Esophagus mucosa (tissue), 1 donor: Measurements from ENCODE around the gene SSR1. TPM values are rescaled to one million over a fixed set of nuclear protein-coding genes. Genes with fewer than 3 reads are reported as not detected.
A peak's percentile ranks its signal among the peaks of the same experiment; 100 is the strongest.
"Not testable (repeated sequence)": the region's sequence is repeated elsewhere in the genome, so short reads cannot be mapped to it uniquely, and the experiment has no call there.

Experiments used
- ATAC-seq: fragments of 200-7000 bp; cut with Tn5 transposase; one replicate; pipeline ENCODE4 v1.9.1; 2020
- total RNA-seq: library from RNA; stranded (reverse); gene quantifications from one replicate; pipeline ENCODE4 v1.2.4, GENCODE V29; 2023
- donor health status: DM: yes; HTN: yes; CAD: no.

Gene SSR1
- 110 TPM for total RNA-seq

- peak; percentile 100 for ATAC-seq
Observed at GRCh38 chr6:7312616-7313504, at the start of gene SSR1. TSS of gene SSR1 (minus strand) at chr6:7313199. CDS start at chr6:7313120, 79 bp downstream.

GRCh38 chr6:7351916-7352315 lies 38.9 kb upstream of the SSR1 start:
- not testable (repeated sequence) for ATAC-seq

- ATAC-seq: not testable (repeated sequence)
Observed at GRCh38 chr6:7350591-7350990, 37.6 kb upstream of the SSR1 start.

GRCh38 chr6:7347551-7347997 lies 34.6 kb upstream of the SSR1 start:
- ATAC-seq: peak; percentile 98

GRCh38 chr6:7344773-7345450 lies 31.9 kb upstream of the SSR1 start:
- not testable (repeated sequence) for ATAC-seq

GRCh38 chr6:7343546-7344475 lies 30.8 kb upstream of the SSR1 start:
- ATAC-seq: no peak

GRCh38 chr6:7341989-7342742 lies 29.2 kb upstream of the SSR1 start:
- peak; percentile 36 for ATAC-seq

- no peak for ATAC-seq
Observed at GRCh38 chr6:7341271-7341670, 28.3 kb upstream of the SSR1 start.

- ATAC-seq: peak; percentile 44
Observed at GRCh38 chr6:7339007-7339732, 26.2 kb upstream of the SSR1 start.

- ATAC-seq: no peak
Observed at GRCh38 chr6:7338031-7338430, 25.0 kb upstream of the SSR1 start.

- ATAC-seq: no peak
Observed at GRCh38 chr6:7335519-7335918, 22.5 kb upstream of the SSR1 start.

- ATAC-seq: no peak
Observed at GRCh38 chr6:7334685-7335084, 21.7 kb upstream of the SSR1 start.

- peak; percentile 90 for ATAC-seq
Observed at GRCh38 chr6:7332090-7332745, 19.2 kb upstream of the SSR1 start.

- ATAC-seq: no peak
Observed at GRCh38 chr6:7331452-7331851, 18.5 kb upstream of the SSR1 start.

- ATAC-seq: no peak
Observed at GRCh38 chr6:7328243-7328642, 15.2 kb upstream of the SSR1 start.

- no peak for ATAC-seq
Observed at GRCh38 chr6:7325750-7326149, 12.8 kb upstream of the SSR1 start.

- no peak for ATAC-seq
Observed at GRCh38 chr6:7324520-7324919, 11.5 kb upstream of the SSR1 start.

- ATAC-seq: no peak
Observed at GRCh38 chr6:7323074-7323473, 10.1 kb upstream of the SSR1 start.

GRCh38 chr6:7321866-7322265 lies 8.9 kb upstream of the SSR1 start:
- not testable (repeated sequence) for ATAC-seq

- not testable (repeated sequence) for ATAC-seq
Observed at GRCh38 chr6:7319406-7319805, 6.4 kb upstream of the SSR1 start.

GRCh38 chr6:7317538-7317937 lies 4.5 kb upstream of the SSR1 start:
- ATAC-seq: no peak
